Stimulated activated naive CD8-positive, alpha-beta T cell treated with anti-CD3 and anti-CD28 coated beads, Interleukin-15, amount 100 ng/mL, for 72 hours (primary cell): ENCODE results near the gene PRCC.

ENCODE experiments used
- ATAC-seq: fragments of 150-1000 bp; cut with Tn5 transposase; 2 replicates; pipeline ENCODE4 v1.10.0; 2021; ENCODE audit warnings: mild to moderate bottlenecking, moderate library complexity
- DNase-seq, 2 donors: peaks; one replicate each; pipeline ENCODE4 v3.0.0; 2021 to 2022
- H3K27ac Mint-ChIP-seq, 2 donors: one replicate each; pipeline ENCODE4 v1.8.0; 2022; ENCODE audit warnings: mild to moderate bottlenecking in 2 of 2, mixed read lengths in 2 of 2, moderate library complexity in 2 of 2
- H3K27me3 Mint-ChIP-seq: one replicate; pipeline ENCODE4 v1.8.0; 2022; ENCODE audit warnings: mixed read lengths
- H3K4me1 Mint-ChIP-seq: one replicate; pipeline ENCODE4 v1.8.0; 2022; ENCODE audit warnings: mild to moderate bottlenecking, mixed read lengths
- H3K4me3 Mint-ChIP-seq, 2 donors: one replicate each; pipeline ENCODE4 v1.8.0; 2022; ENCODE audit warnings: mild to moderate bottlenecking in 2 of 2, mixed read lengths in 2 of 2, moderate library complexity in 1 of 2
- H3K9me3 Mint-ChIP-seq, 2 donors: one replicate each; pipeline ENCODE4 v1.8.0; 2022; ENCODE audit warnings: mixed read lengths in 2 of 2

The PRCC gene

DNA sequence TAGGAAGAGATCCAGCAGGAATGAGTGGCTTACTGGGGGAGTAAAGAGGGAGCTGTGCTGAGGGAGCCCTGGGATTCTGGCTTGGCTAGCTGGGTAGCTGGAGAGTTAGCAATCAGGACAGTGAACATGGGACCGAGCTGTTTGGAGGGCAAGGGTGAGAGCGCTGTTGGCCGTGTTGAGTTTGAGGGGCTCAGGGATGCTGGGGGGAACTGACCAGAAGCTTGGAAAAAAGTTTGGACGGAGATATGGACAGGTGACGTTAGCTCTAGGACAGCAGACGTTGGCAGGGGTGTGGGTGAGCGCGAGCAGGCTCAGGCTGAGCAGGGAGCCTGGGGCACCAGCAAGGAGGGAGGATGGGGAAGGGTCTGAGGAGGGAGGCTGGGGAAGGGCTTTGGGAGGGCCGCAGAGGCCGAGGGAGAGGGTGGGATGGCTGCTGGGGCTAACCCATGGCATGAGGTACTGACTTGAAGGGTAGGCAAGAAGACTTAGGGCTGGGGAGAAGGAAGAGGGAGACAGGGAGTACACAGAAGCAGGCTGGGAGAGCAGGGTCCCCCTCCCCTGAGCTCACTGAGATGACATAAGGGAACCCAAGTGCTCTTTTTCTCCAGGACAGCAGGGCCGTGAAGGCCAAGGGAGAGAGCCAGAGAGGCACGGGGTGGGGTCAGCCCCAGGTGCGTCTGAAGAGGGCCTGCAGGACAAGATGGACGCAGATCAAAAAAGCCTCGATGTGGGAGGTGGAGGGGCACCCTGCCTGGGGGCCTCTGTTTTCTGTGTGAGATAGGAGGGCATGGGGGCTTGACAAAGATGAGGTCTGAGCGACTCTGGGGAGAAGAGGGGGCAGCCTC is 41.1 kb downstream of the PRCC start:
- Mint-ChIP-seq H3K4me3 (peak overlapping the region; percentile 61 to 64), H3K27me3 (no peaks in the 10 kb centered on the region), H3K27ac (peak overlapping the region; percentile 90 to 96), H3K4me1 (peaks cover 79% of the 10 kb centered on the region), H3K9me3 (no peaks in the 10 kb centered on the region)
- DNase-seq (no peak), ATAC-seq (no peak)

DNA sequence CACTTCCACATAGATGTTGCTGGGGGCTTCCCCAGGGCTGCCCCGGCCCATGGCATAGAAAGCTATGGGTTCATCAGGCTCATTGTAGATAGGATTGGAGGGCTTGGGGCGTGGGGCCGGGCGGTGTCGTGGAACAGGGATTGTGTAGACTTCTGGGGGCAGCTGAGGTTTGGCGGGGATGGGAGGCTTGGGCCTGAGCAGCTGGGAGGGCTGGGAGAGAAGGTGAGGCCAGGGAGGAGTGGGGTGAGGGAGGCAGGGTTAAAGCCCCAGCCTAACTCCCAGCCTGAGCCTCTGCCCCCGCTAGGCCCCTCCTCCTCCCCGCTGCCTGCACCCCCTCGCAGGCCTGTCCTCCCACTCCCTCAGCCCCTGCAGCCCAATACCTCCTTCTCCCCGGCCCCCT is 41.9 kb downstream of the PRCC start:
- H3K27ac Mint-ChIP-seq: peak overlapping the region; percentile 44 to 85
- ATAC-seq (no peak), DNase-seq (no peak)
- H3K27me3 Mint-ChIP-seq: no peaks in the 10 kb centered on the region
- no peaks in the 10 kb centered on the region for H3K9me3 Mint-ChIP-seq
- peak overlapping the region; percentile 1 to 4 for H3K4me3 Mint-ChIP-seq
- H3K4me1 Mint-ChIP-seq: peaks cover 84% of the 10 kb centered on the region

DNA sequence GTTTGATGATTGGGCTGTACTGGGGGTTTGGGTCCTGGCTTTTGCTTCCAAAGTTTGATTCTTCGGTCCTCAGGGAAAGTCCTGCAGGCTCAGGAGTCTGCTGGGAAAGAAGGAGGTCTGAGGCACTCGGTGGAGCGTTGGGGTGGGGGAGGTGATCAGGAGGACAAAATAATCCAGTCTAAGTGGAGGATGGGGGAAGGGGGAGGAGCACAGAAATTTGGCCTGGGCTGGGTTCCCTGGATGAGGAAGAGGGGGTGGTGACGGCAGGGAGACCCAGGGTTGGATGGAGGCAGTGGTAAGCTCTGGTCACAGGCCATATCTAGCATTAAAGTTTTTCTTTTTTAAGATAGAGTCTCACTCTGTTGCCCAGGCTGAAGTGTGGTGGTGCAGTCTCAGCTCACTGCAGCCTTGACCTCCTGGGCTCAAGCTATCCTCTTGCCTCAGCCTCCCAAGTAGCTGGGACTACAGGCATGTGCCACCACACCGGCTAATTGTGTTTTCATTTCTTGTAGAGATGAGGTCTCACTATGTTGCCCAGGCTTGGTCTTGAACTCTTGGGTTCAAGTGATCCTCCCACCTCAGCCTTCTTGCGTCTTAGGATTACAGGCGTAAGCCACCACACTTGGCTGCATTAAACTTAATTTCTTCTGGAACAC is 42.5 kb downstream of the PRCC start:
- no peak for ATAC-seq
- H3K4me3 Mint-ChIP-seq: peak overlapping the region in 1 of 2 donors; percentile 7
- no peaks in the 10 kb centered on the region for H3K27me3 Mint-ChIP-seq
- no peak for DNase-seq
- H3K4me1 Mint-ChIP-seq: peaks cover 84% of the 10 kb centered on the region
- no peak overlapping the region for H3K27ac Mint-ChIP-seq
- H3K9me3 Mint-ChIP-seq: no peaks in the 10 kb centered on the region

DNA sequence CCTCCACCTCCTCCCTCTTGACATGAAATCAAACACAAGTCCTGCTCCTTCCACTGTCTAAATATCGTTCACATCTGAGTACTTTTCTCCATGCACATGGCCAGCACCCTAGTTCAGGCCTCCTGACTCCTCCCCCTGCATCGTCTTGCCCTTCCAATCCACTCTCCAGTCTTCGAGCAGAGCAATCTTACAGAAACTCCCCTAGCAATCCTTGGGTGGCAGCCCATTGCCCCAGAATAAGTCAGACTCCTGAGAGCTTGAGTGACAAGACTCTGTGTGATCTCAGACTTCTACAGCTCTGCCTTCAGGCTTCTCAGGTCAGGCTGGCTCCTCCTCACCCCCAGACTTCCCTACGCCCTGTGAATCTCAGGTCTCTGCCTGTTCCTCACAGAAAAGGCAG is 43.8 kb downstream of the PRCC start:
- ATAC-seq (no peak), DNase-seq (no peak)
- Mint-ChIP-seq H3K27ac (peak overlapping the region in 1 of 2 donors; percentile 9), H3K27me3 (no peaks in the 10 kb centered on the region), H3K4me1 (peaks cover 83% of the 10 kb centered on the region), H3K4me3 (peak overlapping the region; percentile 93 to 96), H3K9me3 (no peaks in the 10 kb centered on the region)

DNA sequence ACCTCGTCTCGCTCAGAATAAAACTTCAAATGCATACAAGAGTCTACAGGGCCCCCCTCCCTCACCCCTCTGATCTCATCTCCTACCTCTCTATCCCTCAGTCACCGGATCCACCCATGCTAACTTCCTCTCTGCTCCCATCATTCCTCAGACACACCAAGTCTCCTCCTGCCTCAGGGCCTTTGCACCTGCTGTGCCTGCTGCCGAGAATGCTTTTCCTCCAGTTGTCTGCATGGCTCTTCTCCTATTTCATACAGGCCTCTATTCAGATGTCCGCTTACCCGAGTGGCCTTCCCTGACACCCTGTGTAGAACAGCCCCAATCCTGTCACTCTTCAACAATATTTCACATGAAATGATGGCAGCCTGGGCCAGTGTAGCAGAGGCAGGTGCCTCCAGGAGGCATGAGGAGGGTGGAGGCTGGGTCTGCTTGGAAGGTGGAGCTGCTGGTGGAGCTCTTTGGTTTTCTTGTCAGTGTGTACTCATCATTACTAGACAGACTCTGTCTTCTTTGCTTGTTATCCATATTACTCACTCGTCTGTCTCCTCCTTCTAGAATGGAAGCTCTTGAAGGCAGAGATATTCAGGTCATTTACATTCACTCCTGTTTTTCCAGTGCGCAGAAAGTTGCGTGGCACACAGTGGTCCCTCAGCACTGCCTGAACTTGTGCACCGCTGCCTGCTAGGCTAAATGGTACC is 45.1 kb downstream of the PRCC start:
- H3K27me3 Mint-ChIP-seq: no peaks in the 10 kb centered on the region
- H3K9me3 Mint-ChIP-seq: no peaks in the 10 kb centered on the region
- peak overlapping the region; percentile 14 to 70 for H3K27ac Mint-ChIP-seq
- ATAC-seq (no peak), DNase-seq (no peak)
- peaks cover 82% of the 10 kb centered on the region for H3K4me1 Mint-ChIP-seq
- H3K4me3 Mint-ChIP-seq: peak overlapping the region; percentile 93 to 96

DNA sequence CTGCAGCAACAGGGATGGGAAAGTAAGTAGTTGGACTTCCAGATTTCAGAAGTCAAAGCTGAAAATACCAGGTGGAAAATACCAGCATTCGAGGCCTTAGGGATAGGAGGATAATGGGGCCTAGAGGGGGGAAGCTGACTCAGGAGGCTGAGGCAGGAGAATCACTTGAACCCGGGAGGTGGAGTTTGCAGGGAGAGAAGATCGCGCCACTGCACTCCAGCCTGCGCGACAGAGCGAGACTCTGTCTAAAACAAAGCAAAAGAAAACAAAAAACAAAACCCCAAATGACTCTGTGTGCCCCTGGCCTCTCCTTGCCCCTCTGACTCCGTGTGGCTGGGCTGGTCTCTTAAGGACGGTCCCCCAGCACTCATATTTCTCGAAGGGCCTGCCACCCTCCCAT is 46.0 kb downstream of the PRCC start:
- H3K9me3 Mint-ChIP-seq: no peaks in the 10 kb centered on the region
- ATAC-seq (no peak), DNase-seq (no peak)
- no peak overlapping the region for H3K27ac Mint-ChIP-seq
- H3K27me3 Mint-ChIP-seq: no peaks in the 10 kb centered on the region
- H3K4me1 Mint-ChIP-seq: peaks cover 82% of the 10 kb centered on the region
- H3K4me3 Mint-ChIP-seq: peak overlapping the region; percentile 93 to 96

DNA sequence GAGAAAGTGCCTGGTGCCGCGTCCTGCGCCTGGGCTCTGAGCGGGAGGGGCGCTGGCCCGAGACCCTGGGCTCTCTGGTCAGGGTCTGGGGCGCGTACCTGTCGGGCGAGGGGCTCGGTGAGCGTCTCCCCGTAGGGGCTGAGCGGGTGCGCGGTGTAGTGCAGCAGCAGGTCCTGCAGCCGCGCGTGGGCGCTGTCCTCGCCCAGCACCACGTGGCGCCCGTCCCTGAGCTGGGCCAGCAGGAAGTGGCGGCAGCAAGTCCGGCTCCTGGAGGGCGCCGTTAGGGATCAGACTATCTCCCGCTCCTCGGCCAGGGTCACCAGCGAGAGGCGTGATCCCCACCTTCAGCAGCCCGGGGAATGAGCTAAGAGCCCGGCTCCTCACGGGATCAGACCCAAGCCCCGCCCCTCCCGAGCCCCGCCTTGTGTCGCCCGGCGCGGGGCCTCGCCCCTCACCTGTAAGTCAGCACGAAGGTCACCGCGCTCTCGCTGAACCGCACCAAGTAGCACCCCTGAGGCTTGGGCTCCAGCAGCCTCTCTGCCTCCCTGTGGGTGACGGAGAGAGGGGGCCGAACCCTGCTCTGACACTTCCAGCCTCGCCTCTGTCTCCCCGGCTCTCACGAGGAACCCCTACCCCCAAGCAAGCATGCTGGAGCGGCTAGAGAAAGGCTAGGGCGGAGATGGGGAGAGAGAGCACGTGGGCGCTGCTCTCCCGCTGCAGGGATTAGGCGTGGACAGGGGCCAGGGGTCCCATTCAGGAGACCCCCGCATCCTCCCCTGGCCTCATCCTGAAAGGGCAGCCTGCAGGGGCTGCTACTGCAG is 46.6 kb downstream of the PRCC start:
- Mint-ChIP-seq H3K4me1 (peaks cover 79% of the 10 kb centered on the region), H3K9me3 (no peaks in the 10 kb centered on the region), H3K27ac (peak overlapping the region; percentile 45 to 84), H3K27me3 (no peaks in the 10 kb centered on the region), H3K4me3 (peak overlapping the region; percentile 93 to 96)
- DNase-seq: peak; percentile 53 to 64
- peak; percentile 36 for ATAC-seq

DNA sequence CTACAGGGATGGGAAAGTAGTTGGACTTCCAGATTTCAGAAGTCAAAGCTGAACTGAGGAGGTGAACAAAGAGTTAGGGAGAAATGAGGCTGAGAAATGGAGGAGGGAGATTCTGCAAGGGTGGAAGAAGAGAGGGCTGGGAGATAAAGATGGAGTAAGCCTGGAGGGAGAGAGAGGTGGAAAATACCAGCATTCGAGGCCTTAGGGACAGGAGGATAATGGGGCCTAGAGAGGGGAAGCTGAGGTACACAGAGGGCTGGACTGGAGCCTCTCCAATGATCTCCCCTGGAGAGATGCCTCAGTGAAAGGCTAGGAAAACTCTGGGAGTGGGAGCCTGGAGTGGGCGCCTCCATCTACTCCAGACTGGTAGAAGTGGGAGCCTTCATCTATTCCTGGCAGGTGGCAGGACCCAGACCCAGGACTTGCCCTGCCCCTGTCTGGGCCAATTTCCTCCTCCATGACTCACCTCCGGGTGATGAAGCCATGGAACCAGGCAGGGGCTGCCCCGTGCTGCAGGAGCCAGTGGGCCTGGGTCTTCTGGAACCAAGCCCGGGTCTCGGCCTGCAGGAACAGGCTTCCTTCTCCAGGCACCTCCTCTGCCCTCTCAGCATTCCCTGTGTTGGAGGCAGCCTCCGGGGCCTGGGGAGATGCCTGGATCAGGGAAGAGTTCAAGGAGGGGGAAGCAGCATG is 47.4 kb downstream of the PRCC start:
- Mint-ChIP-seq H3K27me3 (no peaks in the 10 kb centered on the region), H3K4me1 (peaks cover 72% of the 10 kb centered on the region), H3K27ac (peak overlapping the region; percentile 45 to 90), H3K9me3 (no peaks in the 10 kb centered on the region), H3K4me3 (peak overlapping the region; percentile 93 to 96)
- ATAC-seq: no peak
- DNase-seq: peak in 1 of 2 donors; percentile 38

DNA sequence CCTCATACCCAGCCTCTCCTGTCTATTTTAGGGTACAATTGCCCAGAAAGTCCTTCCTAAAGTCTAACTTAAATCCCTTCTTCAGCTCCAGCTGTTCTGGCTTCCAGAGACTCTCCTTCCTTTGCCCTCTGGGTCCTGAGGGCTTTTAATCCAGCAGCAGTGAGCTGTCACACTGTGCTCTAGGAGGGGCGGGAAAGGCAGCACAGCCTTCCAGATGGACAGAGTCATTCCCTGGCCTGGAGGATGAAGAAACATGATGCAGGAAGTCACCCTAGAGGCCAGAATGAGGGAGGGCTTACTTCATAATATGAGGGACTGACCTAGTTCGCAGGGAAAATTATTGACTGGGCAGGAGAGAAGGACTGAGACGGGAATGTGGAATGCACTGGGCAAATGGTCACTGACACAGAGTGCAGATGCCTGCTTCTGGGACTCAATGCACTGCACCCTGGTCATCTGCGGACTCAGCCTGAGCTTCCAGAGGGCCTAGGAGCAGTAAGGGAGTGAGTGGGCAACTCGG is 48.0 kb downstream of the PRCC start:
- Mint-ChIP-seq H3K9me3 (peaks cover 0 to under 1% of the 10 kb centered on the region in 2 donors), H3K4me1 (peaks cover 69% of the 10 kb centered on the region), H3K27ac (peak overlapping the region; percentile 45 to 90), H3K27me3 (no peaks in the 10 kb centered on the region), H3K4me3 (peak overlapping the region; percentile 93 to 96)
- ATAC-seq (no peak), DNase-seq (no peak)

DNA sequence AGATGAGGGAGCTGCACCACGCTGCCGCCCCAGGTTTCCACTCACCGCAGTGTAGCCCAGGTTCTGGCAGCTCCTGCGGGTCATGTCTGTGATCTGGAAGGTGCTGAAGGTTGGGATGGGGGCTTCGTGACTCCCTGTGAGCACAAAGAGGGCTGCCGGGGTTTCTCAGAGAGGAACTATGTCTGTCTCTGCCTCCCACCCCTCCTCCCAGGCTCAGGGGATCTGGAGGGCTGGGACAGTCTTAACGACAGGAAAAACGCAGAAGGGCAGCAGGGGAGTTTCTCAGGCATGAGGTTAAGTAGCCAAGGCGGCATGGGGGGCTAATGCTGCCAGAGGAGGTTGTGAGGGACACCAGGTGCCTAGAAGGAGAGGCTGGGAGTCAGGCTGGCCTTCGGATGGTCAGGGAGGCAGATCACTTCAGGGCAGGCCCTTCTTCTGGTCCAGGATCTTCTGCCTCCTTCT is 48.7 kb downstream of the PRCC start:
- H3K4me3 Mint-ChIP-seq: peak overlapping the region; percentile 93 to 96
- peaks cover 70% of the 10 kb centered on the region for H3K4me1 Mint-ChIP-seq
- H3K27me3 Mint-ChIP-seq: no peaks in the 10 kb centered on the region
- ATAC-seq (peak; percentile 1), DNase-seq (peak in 1 of 2 donors; percentile 21)
- H3K9me3 Mint-ChIP-seq: peaks cover 6% of the 10 kb centered on the region in 2 donors
- H3K27ac Mint-ChIP-seq: peak overlapping the region; percentile 45 to 98

DNA sequence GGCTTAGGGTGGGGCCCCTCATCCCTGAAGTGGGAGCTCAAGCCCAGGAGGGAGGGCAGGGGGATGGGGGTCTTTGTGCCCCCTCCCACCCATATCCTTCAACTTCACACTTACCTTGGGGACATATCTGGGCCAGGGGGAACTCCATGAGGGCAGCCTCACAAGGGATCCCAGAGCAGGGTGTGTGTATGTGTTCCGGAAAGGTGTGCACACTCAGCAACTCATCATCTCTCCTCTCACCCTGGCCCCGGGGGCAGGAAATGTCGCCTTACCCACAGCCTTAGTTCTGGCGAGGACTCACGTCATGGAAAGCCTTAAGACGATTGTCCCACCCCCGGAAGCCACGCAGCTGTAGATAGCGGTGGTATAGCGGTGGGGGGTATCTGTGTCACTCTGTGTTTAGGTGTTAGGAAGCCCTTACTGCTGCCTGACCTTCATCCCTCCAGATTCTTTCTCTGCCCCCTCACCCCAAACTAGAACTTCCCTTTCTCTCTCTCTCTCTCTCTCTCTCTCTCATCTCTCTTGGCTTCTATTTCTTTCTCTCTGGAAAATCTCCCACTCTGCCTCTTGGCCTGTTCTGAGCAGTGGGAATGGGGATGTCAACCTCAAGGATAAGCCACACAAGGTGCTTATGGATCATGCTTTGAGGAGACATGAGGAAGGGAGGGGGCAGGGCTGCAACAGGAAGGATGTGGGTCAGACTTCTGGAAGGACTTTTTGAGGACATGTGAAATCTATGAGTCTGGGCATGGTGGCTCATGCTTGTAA is 49.4 kb downstream of the PRCC start, which contains the start of gene SH2D2A:
TSS of gene SH2D2A (minus strand) at position 288 of the 768 bp plus-strand sequence. CDS start at position 148, 140 bp downstream.
- H3K9me3 Mint-ChIP-seq: peaks cover 9 to 13% of the 10 kb centered on the region in 2 donors
- peak within 1 kb of the TSS; percentile 93 to 96 for H3K4me3 Mint-ChIP-seq
- DNase-seq (peak; percentile 89 to 96), ATAC-seq (peak; percentile 94)
- H3K27ac Mint-ChIP-seq: peak within 1 kb of the TSS; percentile 45 to 98
- H3K27me3 Mint-ChIP-seq: no peaks in the 10 kb centered on the region
- peaks cover 70% of the 10 kb centered on the region for H3K4me1 Mint-ChIP-seq

DNA sequence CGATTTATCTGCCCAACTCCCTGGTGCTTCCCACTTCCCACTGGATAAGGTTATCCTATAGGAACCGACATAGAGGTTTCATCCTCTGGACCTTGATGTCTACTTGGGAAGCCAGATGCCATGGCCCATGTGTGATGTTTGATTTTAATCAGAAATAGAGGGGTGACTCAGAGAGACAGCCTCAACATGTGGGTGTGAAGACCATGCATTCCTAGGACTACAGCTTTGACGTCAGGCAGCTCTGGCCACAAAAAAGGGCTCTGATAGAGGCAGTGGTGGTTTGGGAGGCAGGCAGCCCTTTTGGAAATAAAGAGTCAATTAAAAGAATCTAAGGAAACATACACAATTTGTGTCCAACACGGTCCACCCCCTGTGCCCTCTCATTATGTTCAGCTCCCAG is 54.5 kb downstream of the PRCC start:
- ATAC-seq (peak; percentile 90), DNase-seq (peak in 1 of 2 donors; percentile 70)
- peak overlapping the region; percentile 33 to 53 for H3K4me3 Mint-ChIP-seq
- H3K27ac Mint-ChIP-seq: peak overlapping the region in 1 of 2 donors; percentile 63
- peaks cover 9 to 13% of the 10 kb centered on the region in 2 donors for H3K9me3 Mint-ChIP-seq
- H3K4me1 Mint-ChIP-seq: peaks cover 49% of the 10 kb centered on the region
- H3K27me3 Mint-ChIP-seq: no peaks in the 10 kb centered on the region

DNA sequence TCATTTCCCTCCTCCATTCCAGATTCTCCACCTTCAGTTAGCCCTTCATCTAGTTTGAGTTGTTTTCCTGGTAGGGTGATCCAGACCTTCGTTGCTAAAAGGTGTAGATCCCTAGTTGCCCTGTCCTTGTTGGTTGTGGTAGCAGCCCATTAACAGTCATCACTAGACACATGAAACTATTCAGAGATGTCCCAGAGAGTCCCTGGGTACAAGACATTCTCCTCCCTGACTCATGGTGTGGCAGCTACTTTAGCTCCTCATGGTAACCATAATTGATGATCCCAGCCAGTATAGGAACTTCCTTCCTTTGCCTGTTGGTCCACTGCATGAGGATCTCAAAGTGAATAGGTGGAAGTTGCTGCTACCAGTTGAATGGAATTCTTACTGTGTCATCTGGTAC is 55.3 kb downstream of the PRCC start:
- peaks cover 9 to 13% of the 10 kb centered on the region in 2 donors for H3K9me3 Mint-ChIP-seq
- peaks cover 41% of the 10 kb centered on the region for H3K4me1 Mint-ChIP-seq
- ATAC-seq (peak; percentile 42), DNase-seq (no peak)
- H3K4me3 Mint-ChIP-seq: peak overlapping the region in 1 of 2 donors; percentile 5
- no peaks in the 10 kb centered on the region for H3K27me3 Mint-ChIP-seq
- no peak overlapping the region for H3K27ac Mint-ChIP-seq
